Measurements from ENCODE around the gene FANCM. TPM values are rescaled to one million over a fixed set of nuclear protein-coding genes. Genes with fewer than 3 reads are reported as not detected.

Gene FANCM
- total RNA-seq, 2 donors from 2014 or later, result 12.9 to 24.8 TPM

DNA sequence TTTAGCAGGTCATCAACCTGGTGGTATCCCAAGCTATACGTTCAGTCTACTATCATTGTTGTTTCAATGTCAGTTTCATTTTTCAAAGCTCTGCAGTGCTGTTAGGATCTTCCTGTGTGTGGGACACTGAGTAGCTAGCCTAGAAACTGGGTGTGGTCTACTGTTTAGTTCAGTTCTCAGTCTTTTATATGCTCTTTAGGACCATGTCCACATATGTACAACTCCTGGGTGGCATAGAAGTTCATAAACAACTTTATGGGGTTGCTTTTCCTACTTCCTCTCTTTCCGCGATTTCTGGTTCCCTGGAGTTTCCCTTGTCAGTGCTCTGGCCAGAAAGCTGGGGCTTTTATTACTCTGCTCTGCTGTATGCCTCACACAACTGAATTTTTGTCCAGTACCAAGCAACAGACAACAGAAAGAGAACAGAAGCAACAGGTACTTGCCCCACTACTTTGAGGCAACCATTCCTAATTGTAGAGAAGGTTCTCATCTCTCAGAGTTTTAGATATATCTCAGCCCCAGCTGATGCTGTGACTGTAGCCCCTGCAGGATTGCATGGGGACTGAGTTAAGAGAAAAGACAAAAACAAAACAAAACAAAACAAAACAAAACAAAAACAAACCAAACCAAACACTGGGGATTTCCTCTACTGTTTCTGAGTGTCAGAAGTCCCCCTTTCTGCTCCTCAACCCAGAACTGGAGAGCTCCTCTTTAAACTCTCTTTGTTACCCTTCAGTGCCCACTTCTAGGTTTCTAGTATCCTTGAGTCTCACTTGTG, 86.9 kb downstream of the FANCM start:
- no peak overlapping the region for H3K27ac Mint-ChIP-seq
- no peaks in the 10 kb centered on the region for H3K9me3 Mint-ChIP-seq
- H3K4me3 Mint-ChIP-seq, result no peak overlapping the region
- ATAC-seq, result no peak
- no peaks in the 10 kb centered on the region for H3K27me3 Mint-ChIP-seq
- peaks cover 11 to 16% of the 10 kb centered on the region in 2 donors for H3K4me1 Mint-ChIP-seq (ENCODE audit: low read depth in 2 of 2)
- H3K36me3 Mint-ChIP-seq, result peaks cover 35% of the 10 kb centered on the region
- no peak for DNase-seq (ENCODE audit: low spot score)

DNA sequence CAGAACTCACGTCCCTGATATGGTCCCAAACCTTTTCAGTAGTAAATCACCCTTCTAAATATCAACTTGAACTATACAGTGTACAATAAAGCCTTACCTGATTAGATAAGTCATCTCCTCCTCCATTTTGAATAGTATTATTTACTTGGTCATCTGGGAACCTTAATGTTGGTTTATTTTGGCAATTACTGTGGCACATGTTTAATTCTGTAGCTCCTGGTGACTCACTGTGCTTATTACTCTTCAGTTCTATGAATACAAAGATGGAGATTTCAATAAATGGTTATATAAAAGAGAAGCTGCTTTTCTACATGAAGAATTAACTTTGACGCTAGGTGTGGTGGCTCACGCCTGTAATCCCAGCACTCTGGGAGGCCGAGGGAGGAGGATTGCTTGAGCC, 91.8 kb downstream of the FANCM start:
- H3K36me3 Mint-ChIP-seq, result peaks cover 50% of the 10 kb centered on the region
- DNase-seq (ENCODE audit: low spot score), result no peak
- peaks cover 11 to 14% of the 10 kb centered on the region in 2 donors for H3K4me1 Mint-ChIP-seq (ENCODE audit: low read depth in 2 of 2)
- no peak for ATAC-seq
- no peak overlapping the region for H3K27ac Mint-ChIP-seq
- no peak overlapping the region for H3K4me3 Mint-ChIP-seq
- no peaks in the 10 kb centered on the region for H3K27me3 Mint-ChIP-seq
- no peaks in the 10 kb centered on the region for H3K9me3 Mint-ChIP-seq

DNA sequence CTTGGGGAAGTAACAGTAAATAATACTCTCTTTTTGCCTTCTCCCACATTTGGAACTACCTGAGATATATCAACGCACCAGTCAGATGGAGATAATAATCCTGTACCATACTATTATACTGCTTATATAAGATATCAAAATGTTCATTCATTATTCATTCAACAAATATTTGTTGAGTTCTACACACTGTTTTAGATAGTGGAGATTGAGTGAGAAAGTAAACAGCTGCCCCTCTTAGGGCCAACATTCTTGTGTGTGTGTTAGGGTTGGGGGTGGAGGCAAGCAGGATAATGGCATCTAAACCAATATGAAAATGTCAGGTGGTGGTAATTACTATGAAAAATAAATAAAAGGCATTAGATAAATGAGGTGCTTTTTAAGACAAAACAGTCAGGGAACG, 103.3 kb downstream of the FANCM start:
- Mint-ChIP-seq H3K4me3 (no peak overlapping the region), H3K9me3 (no peaks in the 10 kb centered on the region), H3K4me1 (ENCODE audit: low read depth in 2 of 2) (peaks cover 5 to 6% of the 10 kb centered on the region in 2 donors), H3K27me3 (no peaks in the 10 kb centered on the region), H3K36me3 (peaks cover 16% of the 10 kb centered on the region), H3K27ac (no peak overlapping the region)
- no peak for DNase-seq (ENCODE audit: low spot score)
- no peak for ATAC-seq

DNA sequence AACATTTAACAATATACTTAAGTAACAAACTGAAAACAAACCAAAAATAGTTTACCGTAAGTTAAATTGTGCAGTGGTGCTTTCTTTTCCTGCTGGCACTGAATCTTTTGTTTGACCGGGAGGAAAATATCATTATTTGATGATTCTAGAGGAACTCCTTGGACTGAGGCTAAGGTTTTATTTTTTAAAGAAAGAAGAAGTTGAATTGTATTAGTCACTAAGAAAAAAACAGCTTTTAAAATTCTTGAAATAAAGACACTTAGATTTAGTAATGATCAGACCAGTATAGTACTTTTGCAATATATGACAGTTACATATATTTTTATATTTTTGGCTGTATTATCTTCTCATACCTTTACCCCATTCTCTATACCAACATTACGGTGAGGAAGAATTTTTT, 107.0 kb downstream of the FANCM start:
- no peak overlapping the region for H3K4me3 Mint-ChIP-seq
- H3K4me1 Mint-ChIP-seq (ENCODE audit: low read depth in 2 of 2), result no peaks in the 10 kb centered on the region
- DNase-seq (ENCODE audit: low spot score), result no peak
- H3K36me3 Mint-ChIP-seq, result peaks cover 9% of the 10 kb centered on the region
- H3K27me3 Mint-ChIP-seq, result no peaks in the 10 kb centered on the region
- no peaks in the 10 kb centered on the region for H3K9me3 Mint-ChIP-seq
- ATAC-seq, result no peak
- no peak overlapping the region for H3K27ac Mint-ChIP-seq

DNA sequence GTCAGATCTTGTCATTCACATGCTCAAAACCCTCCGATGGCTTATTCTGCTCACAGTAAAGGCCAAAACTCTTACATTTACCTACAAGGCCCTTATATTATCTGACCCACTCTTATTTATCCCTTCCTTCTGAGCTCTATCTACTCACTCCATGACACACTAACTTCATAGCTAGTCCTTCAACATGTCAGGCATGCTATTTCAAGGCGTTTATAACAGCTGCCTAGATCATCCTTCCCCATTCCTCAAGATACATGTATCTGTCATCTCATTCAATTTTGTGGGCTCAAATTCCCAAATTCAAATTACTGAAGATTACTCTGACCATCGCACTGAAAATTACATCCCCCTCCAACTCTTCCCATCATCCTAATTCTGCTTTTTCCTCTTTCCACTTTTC, 110.4 kb downstream of the FANCM start:
- no peaks in the 10 kb centered on the region for H3K9me3 Mint-ChIP-seq
- no peak for DNase-seq (ENCODE audit: low spot score)
- no peak for ATAC-seq
- H3K27ac Mint-ChIP-seq, result no peak overlapping the region
- no peaks in the 10 kb centered on the region for H3K36me3 Mint-ChIP-seq
- H3K4me3 Mint-ChIP-seq, result no peak overlapping the region
- H3K27me3 Mint-ChIP-seq, result no peaks in the 10 kb centered on the region
- peaks cover 8 to 12% of the 10 kb centered on the region in 2 donors for H3K4me1 Mint-ChIP-seq (ENCODE audit: low read depth in 2 of 2)

DNA sequence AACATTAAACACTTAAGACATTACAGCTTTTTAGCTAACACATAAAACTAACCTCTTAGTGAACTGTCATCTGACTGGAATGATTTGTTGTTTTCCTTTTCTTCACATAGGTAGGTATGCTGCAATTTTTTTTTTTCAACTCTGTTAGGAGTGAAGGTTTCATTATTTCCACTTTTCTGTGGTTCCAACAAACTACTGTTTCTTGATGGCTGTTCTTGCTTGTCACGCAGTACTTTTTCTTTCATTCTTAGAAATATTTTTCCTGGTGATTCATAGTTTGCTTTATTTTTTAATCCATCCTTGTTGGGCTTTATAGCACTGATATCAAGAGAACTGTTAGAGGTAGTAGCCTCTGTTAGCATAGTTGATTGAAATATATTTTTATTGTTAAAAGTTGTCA, 111.0 kb downstream of the FANCM start:
- no peak overlapping the region for H3K4me3 Mint-ChIP-seq
- peak; percentile 24 to 65 for ATAC-seq
- H3K9me3 Mint-ChIP-seq, result no peaks in the 10 kb centered on the region
- no peak for DNase-seq (ENCODE audit: low spot score)
- H3K27ac Mint-ChIP-seq, result no peak overlapping the region
- peaks cover 11 to 17% of the 10 kb centered on the region in 2 donors for H3K4me1 Mint-ChIP-seq (ENCODE audit: low read depth in 2 of 2)
- H3K27me3 Mint-ChIP-seq, result no peaks in the 10 kb centered on the region
- H3K36me3 Mint-ChIP-seq, result no peaks in the 10 kb centered on the region

DNA sequence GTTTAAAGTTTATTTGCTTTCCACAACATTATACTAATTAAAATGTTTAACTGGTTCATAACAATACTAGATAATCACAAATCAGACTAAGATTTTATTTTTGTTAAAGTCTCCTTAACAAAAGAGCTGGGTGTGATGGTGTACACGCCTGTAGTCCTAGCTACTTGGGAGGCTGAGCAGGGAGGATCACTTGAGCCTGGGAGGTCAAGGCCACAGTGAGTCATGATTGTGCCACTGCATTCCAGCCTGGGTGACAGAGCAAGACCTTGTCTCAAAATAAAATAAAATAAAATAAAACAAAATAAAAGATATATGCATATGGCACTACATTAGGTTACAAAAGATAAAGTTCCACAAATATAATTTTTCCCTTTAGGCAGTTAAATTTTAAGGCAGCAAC, 111.7 kb downstream of the FANCM start:
- no peak overlapping the region for H3K4me3 Mint-ChIP-seq
- no peaks in the 10 kb centered on the region for H3K27me3 Mint-ChIP-seq
- no peaks in the 10 kb centered on the region for H3K36me3 Mint-ChIP-seq
- DNase-seq (ENCODE audit: low spot score) (no peak), ATAC-seq (no peak)
- no peak overlapping the region for H3K27ac Mint-ChIP-seq
- H3K4me1 Mint-ChIP-seq (ENCODE audit: low read depth in 2 of 2), result peaks cover 14 to 21% of the 10 kb centered on the region in 2 donors
- H3K9me3 Mint-ChIP-seq, result no peaks in the 10 kb centered on the region

DNA sequence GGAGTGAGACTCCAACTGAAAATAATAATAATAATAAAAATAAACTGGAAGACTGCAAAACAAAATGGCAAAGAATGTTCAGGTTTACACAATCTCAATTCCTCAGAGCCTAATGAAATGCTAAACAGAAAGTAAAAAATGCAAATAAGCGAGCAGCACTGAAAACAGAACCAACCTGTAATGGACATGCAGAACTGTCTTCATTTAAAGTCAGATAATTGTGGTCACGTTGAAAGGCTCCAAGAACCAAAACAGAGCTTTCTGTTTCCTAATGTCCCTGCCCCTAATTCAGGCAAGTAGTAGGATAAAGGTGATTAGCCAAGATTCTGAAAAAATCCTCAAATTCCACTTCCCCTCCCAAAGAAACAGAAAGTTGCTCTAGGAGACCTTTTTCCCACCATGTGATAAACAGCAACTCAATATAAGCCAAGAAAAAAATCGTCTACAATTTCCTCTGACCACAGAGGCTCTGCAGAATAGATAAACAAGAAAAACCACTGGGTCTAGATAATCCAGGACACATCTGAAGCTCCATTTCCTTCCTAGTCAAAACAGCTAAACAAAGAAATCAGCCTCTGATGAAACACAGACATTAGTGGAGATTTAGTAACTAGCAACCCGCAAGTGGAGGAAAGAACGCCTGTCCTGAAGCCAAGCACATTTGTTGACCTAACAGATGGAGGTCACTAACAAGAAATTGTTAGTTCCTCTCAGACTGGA, 114.3 kb downstream of the FANCM start:
- no peaks in the 10 kb centered on the region for H3K36me3 Mint-ChIP-seq
- ATAC-seq (no peak), DNase-seq (ENCODE audit: low spot score) (no peak)
- H3K27me3 Mint-ChIP-seq, result no peaks in the 10 kb centered on the region
- peak overlapping the region; percentile 59 to 88 for H3K27ac Mint-ChIP-seq
- no peaks in the 10 kb centered on the region for H3K9me3 Mint-ChIP-seq
- peaks cover 14 to 21% of the 10 kb centered on the region in 2 donors for H3K4me1 Mint-ChIP-seq (ENCODE audit: low read depth in 2 of 2)
- H3K4me3 Mint-ChIP-seq, result peak overlapping the region; percentile 80

Other genes starting within 250 kb of the FANCM start
- 10 to 100 TPM; 13.8 to 16.5 TPM for gene KLHL28, start 174.0 kb upstream of the FANCM start, total RNA-seq
- gene TOGARAM1, start 173.7 kb upstream of the FANCM start, total RNA-seq, result 10 to 100 TPM; 11.0 to 11.5 TPM
- 10 to 100 TPM; 32.3 to 62.4 TPM for gene PRPF39, start 51.8 kb upstream of the FANCM start, total RNA-seq
- gene FKBP3, start 1.4 kb upstream of the FANCM start, total RNA-seq, result 10 to 100 TPM; 42.0 to 61.2 TPM
- gene MIS18BP1, start 117.3 kb downstream of the FANCM start, total RNA-seq, result 10 to 100 TPM; 33.4 to 61.8 TPM